Spinal cord (tissue), 10 donors: Measurements from ENCODE around the gene NUP210L. TPM values are rescaled to one million over a fixed set of nuclear protein-coding genes. Genes with fewer than 3 reads are reported as not detected.

Experiments
- DNase-seq, 6 donors: peaks; one replicate each; pipeline versions ENCODE4 v3.0.0 to v3.0.0-alpha.2; 2013 to 2015; ENCODE audit warnings: low spot score in 6 of 6, low read depth in 4 of 6
- H3K27ac ChIP-seq: one replicate; pipeline ENCODE4 v1.5.1; 2013; ENCODE audit warnings: low read depth, low read length, control low read depth
- H3K27me3 ChIP-seq: one replicate; pipeline ENCODE4 v1.6.1; 2013; ENCODE audit warnings: low read length; ENCODE audit not compliant: control insufficient read depth, insufficient read depth
- H3K36me3 ChIP-seq: one replicate; pipeline ENCODE4 v1.6.1; 2013; ENCODE audit warnings: low read length; ENCODE audit not compliant: control insufficient read depth, insufficient read depth
- H3K4me1 ChIP-seq: one replicate; pipeline ENCODE4 v1.6.1; 2013; ENCODE audit warnings: low read length; ENCODE audit not compliant: control insufficient read depth, insufficient read depth
- H3K4me3 ChIP-seq: one replicate; pipeline ENCODE4 v1.5.1; 2013; ENCODE audit warnings: low read depth, low read length, control low read depth
- H3K9me3 ChIP-seq: one replicate; pipeline ENCODE4 v1.6.1; 2013; ENCODE audit warnings: low read length; ENCODE audit not compliant: control insufficient read depth, insufficient read depth
- WGBS: methylation state at CpG from one replicate; pipeline ENCODE4 v1.1.5; 2013; ENCODE audit warnings: missing lambda C conversion rate; ENCODE audit not compliant: insufficient coverage; 5-methylcytosine and 5-hydroxymethylcytosine counted together
- polyA plus RNA-seq, 2 donors: library from polyadenylated mRNA; unstranded; fragments of 120-200 nt; gene quantifications; one replicate each; pipeline ENCODE4 v1.2.1, GENCODE V29; 2013; ENCODE audit not compliant: insufficient read length in 2 of 2
- total RNA-seq, 2 donors: library from RNA; depleted of rRNA in 1 of 2; stranded (reverse); fragments of 120-200 nt in 1 of 2; fragments of >200 nt in 1 of 2; gene quantifications; one replicate each; pipeline versions ENCODE4 v1.2.3 to v1.2.4, GENCODE V29; 2013 to 2014
- donor health status: healthy.

The NUP210L gene
- total and polyA plus RNA-seq, 4 donors, result 0.10 to 0.48 (median 0.13) TPM

- peak within 1 kb of the TSS; percentile 79 for H3K4me3 ChIP-seq
- H3K36me3 ChIP-seq, result peaks cover 18% of the 10 kb centered on the region
- peaks cover 33% of the 10 kb centered on the region for H3K4me1 ChIP-seq
- H3K9me3 ChIP-seq, result no peaks in the 10 kb centered on the region
- H3K27ac ChIP-seq, result peak within 1 kb of the TSS; percentile 87
- WGBS, result 0% methylated on average over 44 of the region's 54 CpGs
- DNase-seq, result peak; percentile 90 to 99 (median 97)
- H3K27me3 ChIP-seq, result no peaks in the 10 kb centered on the region
Observed at GRCh38 chr1:153963030-153963849, 191.6 kb downstream of the NUP210L start, which contains the start of gene SLC39A1. Gene SLC39A1, minus strand, starts transcription at chr1:153963537. Its CDS starts 822 bp downstream, at chr1:153962715.

GRCh38 chr1:153962088-153963029 lies 192.5 kb downstream of the NUP210L start:
- no peak for DNase-seq
- 30% methylated on average over 8 of the region's 16 CpGs for WGBS
- Histone ChIP-seq H3K4me3 (peak overlapping the region; percentile 79), H3K4me1 (peaks cover 34% of the 10 kb centered on the region), H3K27ac (peak overlapping the region; percentile 87), H3K9me3 (no peaks in the 10 kb centered on the region), H3K27me3 (no peaks in the 10 kb centered on the region), H3K36me3 (peaks cover 18% of the 10 kb centered on the region)

- Histone ChIP-seq H3K4me1 (peaks cover 42% of the 10 kb centered on the region), H3K27ac (no peak overlapping the region), H3K4me3 (no peak overlapping the region), H3K27me3 (no peaks in the 10 kb centered on the region), H3K9me3 (no peaks in the 10 kb centered on the region), H3K36me3 (peaks cover 18% of the 10 kb centered on the region)
- DNase-seq, result no peak
- WGBS, result 84% methylated on average over 3 of the region's 4 CpGs
Observed at GRCh38 chr1:153961421-153961820, 193.5 kb downstream of the NUP210L start.

- Histone ChIP-seq H3K27ac (no peak overlapping the region), H3K9me3 (no peaks in the 10 kb centered on the region), H3K4me1 (peaks cover 46% of the 10 kb centered on the region), H3K27me3 (no peaks in the 10 kb centered on the region), H3K4me3 (no peak overlapping the region), H3K36me3 (peaks cover 25% of the 10 kb centered on the region)
- no peak for DNase-seq
- WGBS, result 96% methylated on average over 11 of the region's 11 CpGs
Observed at GRCh38 chr1:153960206-153960605, 194.7 kb downstream of the NUP210L start.

GRCh38 chr1:153959454-153959853 lies 195.4 kb downstream of the NUP210L start:
- no peaks in the 10 kb centered on the region for H3K9me3 ChIP-seq
- 37% methylated on average over 2 of the region's 3 CpGs for WGBS
- H3K4me3 ChIP-seq, result no peak overlapping the region
- no peak overlapping the region for H3K27ac ChIP-seq
- no peak for DNase-seq
- H3K4me1 ChIP-seq, result peaks cover 46% of the 10 kb centered on the region
- no peaks in the 10 kb centered on the region for H3K27me3 ChIP-seq
- peaks cover 31% of the 10 kb centered on the region for H3K36me3 ChIP-seq

- no peak for DNase-seq
- H3K27ac ChIP-seq, result peak overlapping the region; percentile 65
- peaks cover 42% of the 10 kb centered on the region for H3K4me1 ChIP-seq
- peak overlapping the region; percentile 84 for H3K4me3 ChIP-seq
- peaks cover 34% of the 10 kb centered on the region for H3K36me3 ChIP-seq
- 29% methylated on average over 1 of the region's 4 CpGs for WGBS
- H3K27me3 ChIP-seq, result no peaks in the 10 kb centered on the region
- no peaks in the 10 kb centered on the region for H3K9me3 ChIP-seq
Observed at GRCh38 chr1:153958961-153959260, 196.0 kb downstream of the NUP210L start.

GRCh38 chr1:153958111-153958960 lies 196.5 kb downstream of the NUP210L start, which contains the start of gene CRTC2:
Gene CRTC2, minus strand, starts transcription at chr1:153958612. Its CDS starts 115 bp downstream, at chr1:153958497.
- Histone ChIP-seq H3K4me3 (peak within 1 kb of the TSS; percentile 84), H3K9me3 (no peaks in the 10 kb centered on the region), H3K27ac (peak within 1 kb of the TSS; percentile 82), H3K36me3 (peaks cover 40% of the 10 kb centered on the region), H3K27me3 (no peaks in the 10 kb centered on the region), H3K4me1 (peaks cover 42% of the 10 kb centered on the region)
- 0% methylated on average over 66 of the region's 75 CpGs for WGBS
- peak; percentile 89 to 100 (median 97) for DNase-seq

- peaks cover 46% of the 10 kb centered on the region for H3K36me3 ChIP-seq
- peak overlapping the region; percentile 82 for H3K27ac ChIP-seq
- peaks cover 39% of the 10 kb centered on the region for H3K4me1 ChIP-seq
- DNase-seq, result no peak
- peak overlapping the region; percentile 84 for H3K4me3 ChIP-seq
- no peaks in the 10 kb centered on the region for H3K27me3 ChIP-seq
- WGBS, result 0% methylated on average over 13 of the region's 13 CpGs
- no peaks in the 10 kb centered on the region for H3K9me3 ChIP-seq
Observed at GRCh38 chr1:153957744-153958110, 197.1 kb downstream of the NUP210L start.
